Parathyroid adenoma (tissue), 2 donors: ENCODE results near the gene RGS1.

Source experiments
- H2AFZ ChIP-seq: fragments of 300-600 bp; sonication (generic); one replicate; pipeline ENCODE4 v1.7.0; 2017; ENCODE audit warnings: antibody characterized with exemption, mild to moderate bottlenecking
- H3K27ac ChIP-seq: fragments of 300-600 bp; sonication (generic); one replicate; pipeline ENCODE4 v1.7.0; 2017
- H3K27me3 ChIP-seq: fragments of 300-600 bp; sonication (generic); one replicate; pipeline ENCODE4 v1.7.0; 2017; ENCODE audit warnings: low read length; ENCODE audit not compliant: control insufficient read depth, insufficient read depth
- H3K36me3 ChIP-seq: fragments of 300-600 bp; sonication (generic); one replicate; pipeline ENCODE4 v1.7.0; 2017; ENCODE audit warnings: low read length; ENCODE audit not compliant: control insufficient read depth, insufficient read depth
- H3K4me1 ChIP-seq: fragments of 300-600 bp; sonication (generic); one replicate; pipeline ENCODE4 v1.7.0; 2017; ENCODE audit warnings: control low read depth
- H3K4me2 ChIP-seq: fragments of 300-600 bp; sonication (generic); one replicate; pipeline ENCODE4 v1.7.0; 2017; ENCODE audit warnings: low read length
- H3K4me3 ChIP-seq: fragments of 300-600 bp; sonication (generic); one replicate; pipeline ENCODE4 v1.7.0; 2017; ENCODE audit warnings: low read depth, low read length
- H3K79me2 ChIP-seq: fragments of 300-600 bp; sonication (generic); one replicate; pipeline ENCODE4 v1.7.0; 2017; ENCODE audit warnings: control low read depth
- H3K9ac ChIP-seq: fragments of 300-600 bp; sonication (generic); one replicate; pipeline ENCODE4 v1.7.0; 2017; ENCODE audit warnings: mild to moderate bottlenecking
- H3K9me3 ChIP-seq: fragments of 300-600 bp; sonication (generic); one replicate; pipeline ENCODE4 v1.7.0; 2017; ENCODE audit warnings: low read length; ENCODE audit not compliant: control insufficient read depth
- CTCF ChIP-seq: fragments of 300-600 bp; sonication (generic); IDR thresholded peaks from one replicate; pipeline ENCODE4 v1.7.0; 2017; ENCODE audit warnings: antibody characterized with exemption, mild to moderate bottlenecking
- donor health status: primary hyperparathyroidism.

The RGS1 gene

GRCh38 chr1:192598589-192598988 lies 23.0 kb downstream of the RGS1 start:
- Histone ChIP-seq H3K4me2 (no peak overlapping the region), H3K36me3 (no peaks in the 10 kb centered on the region), H3K4me1 (no peaks in the 10 kb centered on the region), H3K9ac (no peak overlapping the region), H3K27ac (no peak overlapping the region), H3K27me3 (no peaks in the 10 kb centered on the region), H3K4me3 (no peak overlapping the region), H3K79me2 (no peaks in the 10 kb centered on the region), H3K9me3 (no peaks in the 10 kb centered on the region), H2AFZ (no peak overlapping the region)
- TF ChIP-seq CTCF, result no peak

DNA sequence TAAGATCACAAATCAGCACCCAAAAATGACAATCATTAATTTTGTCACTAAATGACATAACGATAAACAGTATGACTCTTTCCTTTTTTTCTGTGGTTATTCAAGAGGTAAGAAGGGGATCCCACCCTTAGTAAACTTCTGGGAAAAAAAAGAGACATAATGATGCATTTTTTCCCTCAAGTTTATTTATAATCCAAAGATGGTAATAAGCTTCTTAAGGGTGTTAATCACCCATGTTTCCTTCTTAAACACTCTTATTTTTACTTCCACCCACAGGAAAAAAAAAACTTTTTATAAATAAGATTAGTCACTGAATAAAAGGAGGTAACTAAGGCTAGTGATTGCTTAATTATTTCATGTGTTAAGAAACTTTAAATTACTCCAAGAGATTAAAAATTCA lies 24.7 kb downstream of the RGS1 start:
- no peaks in the 10 kb centered on the region for H3K27me3 ChIP-seq
- no peaks in the 10 kb centered on the region for H3K9me3 ChIP-seq
- no peaks in the 10 kb centered on the region for H3K36me3 ChIP-seq
- no peak overlapping the region for H3K27ac ChIP-seq
- TF ChIP-seq CTCF, result no peak
- H3K9ac ChIP-seq, result no peak overlapping the region
- H3K79me2 ChIP-seq, result no peaks in the 10 kb centered on the region
- no peak overlapping the region for H3K4me3 ChIP-seq
- no peak overlapping the region for H2AFZ ChIP-seq
- no peak overlapping the region for H3K4me2 ChIP-seq
- no peaks in the 10 kb centered on the region for H3K4me1 ChIP-seq

DNA sequence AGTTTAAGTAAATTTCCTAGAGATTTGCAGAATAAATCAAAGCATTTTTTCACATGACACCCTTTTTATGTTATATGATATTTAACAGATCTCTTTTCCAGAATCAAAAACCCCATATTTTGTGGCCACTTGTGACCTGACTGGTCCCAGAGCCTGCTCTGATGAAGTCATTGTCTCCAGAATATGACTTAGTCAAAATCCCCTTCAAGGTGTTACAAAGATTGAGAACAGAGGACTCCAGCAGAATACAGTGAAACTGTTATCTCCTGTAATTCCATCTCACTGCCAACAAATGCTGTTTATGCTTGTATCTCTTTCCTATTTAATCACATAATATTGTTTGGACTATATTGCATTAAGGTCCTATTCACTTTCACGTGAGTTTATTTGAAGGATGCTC lies 25.6 kb downstream of the RGS1 start:
- no peak for TF ChIP-seq CTCF
- Histone ChIP-seq H3K36me3 (no peaks in the 10 kb centered on the region), H3K9ac (no peak overlapping the region), H3K4me3 (no peak overlapping the region), H3K27me3 (no peaks in the 10 kb centered on the region), H3K9me3 (no peaks in the 10 kb centered on the region), H2AFZ (no peak overlapping the region), H3K27ac (no peak overlapping the region), H3K4me1 (no peaks in the 10 kb centered on the region), H3K79me2 (no peaks in the 10 kb centered on the region), H3K4me2 (no peak overlapping the region)

GRCh38 chr1:192601567-192601966 lies 26.0 kb downstream of the RGS1 start:
- H3K36me3 ChIP-seq, result no peaks in the 10 kb centered on the region
- no peaks in the 10 kb centered on the region for H3K9me3 ChIP-seq
- H3K9ac ChIP-seq, result no peak overlapping the region
- no peak overlapping the region for H3K4me3 ChIP-seq
- H3K4me2 ChIP-seq, result no peak overlapping the region
- no peaks in the 10 kb centered on the region for H3K4me1 ChIP-seq
- H3K79me2 ChIP-seq, result no peaks in the 10 kb centered on the region
- TF ChIP-seq CTCF, result no peak
- no peak overlapping the region for H3K27ac ChIP-seq
- H2AFZ ChIP-seq, result no peak overlapping the region
- H3K27me3 ChIP-seq, result no peaks in the 10 kb centered on the region

DNA sequence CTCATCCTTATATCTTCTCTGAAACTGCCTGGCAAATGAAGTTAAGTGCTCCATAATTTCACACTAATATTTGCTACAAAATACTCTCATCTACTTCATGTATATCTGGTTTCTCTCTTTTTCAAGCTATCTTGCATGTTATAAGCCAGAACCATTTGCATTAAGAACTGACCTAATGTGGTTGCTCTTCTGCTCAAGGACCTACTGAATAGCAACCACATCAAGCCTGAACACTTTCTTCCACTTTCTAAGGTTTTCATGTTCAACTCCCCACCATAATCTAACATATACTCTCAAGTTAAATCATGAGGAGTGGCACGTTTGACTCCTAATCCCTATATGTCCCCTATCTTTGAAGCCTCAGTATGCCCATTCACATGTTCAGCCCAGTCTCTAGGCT lies 27.2 kb downstream of the RGS1 start:
- H2AFZ ChIP-seq, result no peak overlapping the region
- no peak overlapping the region for H3K4me2 ChIP-seq
- no peak overlapping the region for H3K27ac ChIP-seq
- no peaks in the 10 kb centered on the region for H3K79me2 ChIP-seq
- no peak for TF ChIP-seq CTCF
- no peaks in the 10 kb centered on the region for H3K27me3 ChIP-seq
- no peaks in the 10 kb centered on the region for H3K36me3 ChIP-seq
- H3K9ac ChIP-seq, result no peak overlapping the region
- no peaks in the 10 kb centered on the region for H3K4me1 ChIP-seq
- no peaks in the 10 kb centered on the region for H3K9me3 ChIP-seq
- H3K4me3 ChIP-seq, result no peak overlapping the region
